ENCODE data around the gene NRF1. TPM values are rescaled to one million over a fixed set of nuclear protein-coding genes. Genes with fewer than 3 reads are reported as not detected.

Gene NRF1
- total RNA-seq, 1 donor from 2014 or later, result 18.1 TPM

DNA sequence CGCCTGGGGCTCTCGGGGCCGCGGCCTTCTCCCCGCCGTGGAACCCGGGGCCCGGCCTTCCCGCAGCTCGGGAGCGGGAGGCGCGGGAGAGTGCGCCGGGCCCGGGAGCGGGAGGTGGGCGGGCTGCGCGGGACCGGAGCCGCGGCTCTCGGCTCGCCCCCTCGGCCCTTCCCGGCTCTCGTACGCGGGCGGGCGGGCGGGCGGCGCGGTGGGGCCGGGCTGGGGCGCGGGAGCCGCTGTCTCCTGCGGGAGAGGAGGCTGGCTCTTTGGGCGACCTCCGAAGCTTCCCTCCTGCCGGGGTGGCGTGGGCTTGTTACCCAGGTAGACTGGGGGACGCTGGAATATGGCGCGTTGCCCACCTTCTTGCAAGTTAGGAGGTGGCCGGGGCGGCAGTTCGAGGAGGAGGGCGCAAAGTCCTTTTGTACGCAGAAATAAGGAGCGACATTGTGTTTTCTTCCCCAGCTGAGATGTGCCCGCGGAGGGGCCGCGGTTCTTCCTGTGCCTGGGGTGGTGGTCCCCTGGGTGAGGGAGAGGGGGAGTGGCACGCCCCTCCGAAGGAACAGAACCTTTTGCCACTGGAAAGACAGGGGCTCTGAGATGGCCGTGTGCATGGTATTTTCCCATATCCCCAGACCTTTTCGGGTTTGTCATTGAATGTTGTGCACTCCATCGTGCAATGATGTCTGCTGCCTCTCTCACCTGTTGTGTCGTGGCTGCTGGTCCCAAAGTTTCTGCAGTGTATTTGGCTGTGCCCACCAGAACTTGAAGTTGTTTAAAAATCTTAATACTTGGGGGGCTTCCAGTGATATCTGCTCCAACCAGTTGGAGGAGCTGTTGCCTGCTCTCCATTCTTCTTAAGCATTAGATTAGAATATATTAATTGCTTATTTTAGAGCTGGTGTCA lies 844 bp downstream of the NRF1 start:
- H3K27ac Mint-ChIP-seq (ENCODE audit: unreplicated experiment), result peak overlapping the region; percentile 86
- peaks cover 12% of the 10 kb centered on the region for H3K36me3 Mint-ChIP-seq (ENCODE audit: low read depth, unreplicated experiment)
- H3K27me3 Mint-ChIP-seq (ENCODE audit: unreplicated experiment), result peaks cover 7% of the 10 kb centered on the region
- peak; percentile 23 for DNase-seq (ENCODE audit: low spot score)
- TF ChIP-seq, protein P1, sequence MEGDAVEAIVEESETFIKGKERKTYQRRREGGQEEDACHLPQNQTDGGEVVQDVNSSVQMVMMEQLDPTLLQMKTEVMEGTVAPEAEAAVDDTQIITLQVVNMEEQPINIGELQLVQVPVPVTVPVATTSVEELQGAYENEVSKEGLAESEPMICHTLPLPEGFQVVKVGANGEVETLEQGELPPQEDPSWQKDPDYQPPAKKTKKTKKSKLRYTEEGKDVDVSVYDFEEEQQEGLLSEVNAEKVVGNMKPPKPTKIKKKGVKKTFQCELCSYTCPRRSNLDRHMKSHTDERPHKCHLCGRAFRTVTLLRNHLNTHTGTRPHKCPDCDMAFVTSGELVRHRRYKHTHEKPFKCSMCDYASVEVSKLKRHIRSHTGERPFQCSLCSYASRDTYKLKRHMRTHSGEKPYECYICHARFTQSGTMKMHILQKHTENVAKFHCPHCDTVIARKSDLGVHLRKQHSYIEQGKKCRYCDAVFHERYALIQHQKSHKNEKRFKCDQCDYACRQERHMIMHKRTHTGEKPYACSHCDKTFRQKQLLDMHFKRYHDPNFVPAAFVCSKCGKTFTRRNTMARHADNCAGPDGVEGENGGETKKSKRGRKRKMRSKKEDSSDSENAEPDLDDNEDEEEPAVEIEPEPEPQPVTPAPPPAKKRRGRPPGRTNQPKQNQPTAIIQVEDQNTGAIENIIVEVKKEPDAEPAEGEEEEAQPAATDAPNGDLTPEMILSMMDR (IDR thresholded peaks at IDR 0.05; ENCODE audit: unreplicated experiment), result no peak
- H3K9me3 Mint-ChIP-seq (ENCODE audit: unreplicated experiment), result no peaks in the 10 kb centered on the region
- peak overlapping the region; percentile 98 for H3K4me3 Mint-ChIP-seq (ENCODE audit: unreplicated experiment)
- peaks cover 31% of the 10 kb centered on the region for H3K4me1 Mint-ChIP-seq (ENCODE audit: unreplicated experiment)

DNA sequence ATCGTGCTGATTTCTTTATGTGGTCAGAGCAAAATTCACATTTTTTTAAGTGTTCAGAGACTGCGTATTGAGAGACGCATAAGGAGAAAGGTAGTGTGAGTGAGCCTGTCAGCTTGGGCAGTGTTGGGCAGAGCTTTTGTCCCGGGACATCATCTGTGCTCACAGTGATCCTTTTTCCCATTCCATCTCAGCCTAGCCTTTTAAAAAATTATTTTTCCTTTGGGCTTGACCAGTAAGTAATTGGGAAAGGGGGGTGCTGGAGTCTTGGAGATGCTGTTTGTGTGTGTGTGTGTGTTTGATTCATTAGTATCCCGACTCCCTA lies 1.5 kb downstream of the NRF1 start:
- peak overlapping the region; percentile 64 for H3K27ac Mint-ChIP-seq (ENCODE audit: unreplicated experiment)

DNA sequence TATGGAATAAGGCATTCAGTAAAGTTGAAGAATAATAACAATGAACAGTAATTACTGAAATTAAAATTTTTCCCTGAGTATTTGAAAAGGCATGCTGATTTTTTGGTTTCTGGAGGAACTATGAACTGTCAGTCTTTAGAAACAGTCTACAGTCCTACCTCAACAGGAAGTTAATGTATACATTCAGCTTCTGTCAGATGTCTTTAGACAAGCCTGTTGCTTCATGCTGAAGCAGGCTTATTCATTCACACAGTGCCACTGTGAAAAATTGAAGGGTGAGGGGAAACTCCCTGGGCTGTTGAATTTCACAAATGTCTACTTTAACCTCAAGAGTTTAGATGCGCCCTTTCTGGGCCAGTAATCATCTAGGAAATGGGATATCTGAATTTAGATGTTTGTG lies 3.5 kb downstream of the NRF1 start:
- no peak overlapping the region for H3K27ac Mint-ChIP-seq (ENCODE audit: unreplicated experiment)
- peaks cover 7% of the 10 kb centered on the region for H3K27me3 Mint-ChIP-seq (ENCODE audit: unreplicated experiment)
- H3K9me3 Mint-ChIP-seq (ENCODE audit: unreplicated experiment), result no peaks in the 10 kb centered on the region
- H3K4me3 Mint-ChIP-seq (ENCODE audit: unreplicated experiment), result no peak overlapping the region
- H3K36me3 Mint-ChIP-seq (ENCODE audit: low read depth, unreplicated experiment), result peaks cover 4% of the 10 kb centered on the region
- no peak for DNase-seq (ENCODE audit: low spot score)
- peaks cover 21% of the 10 kb centered on the region for H3K4me1 Mint-ChIP-seq (ENCODE audit: unreplicated experiment)
- TF ChIP-seq, protein P1 (IDR thresholded peaks at IDR 0.05; ENCODE audit: unreplicated experiment), result no peak

More for the DNA sequence above, 1.5 kb downstream of the NRF1 start:
- Mint-ChIP-seq H3K36me3 (ENCODE audit: low read depth, unreplicated experiment) (peaks cover 12% of the 10 kb centered on the region), H3K27me3 (ENCODE audit: unreplicated experiment) (peaks cover 7% of the 10 kb centered on the region), H3K9me3 (ENCODE audit: unreplicated experiment) (no peaks in the 10 kb centered on the region), H3K4me1 (ENCODE audit: unreplicated experiment) (peaks cover 28% of the 10 kb centered on the region), H3K4me3 (ENCODE audit: unreplicated experiment) (peak overlapping the region; percentile 98)
- TF ChIP-seq, protein P1 (IDR thresholded peaks at IDR 0.05; ENCODE audit: unreplicated experiment), result no peak
- DNase-seq (ENCODE audit: low spot score), result no peak

DNA sequence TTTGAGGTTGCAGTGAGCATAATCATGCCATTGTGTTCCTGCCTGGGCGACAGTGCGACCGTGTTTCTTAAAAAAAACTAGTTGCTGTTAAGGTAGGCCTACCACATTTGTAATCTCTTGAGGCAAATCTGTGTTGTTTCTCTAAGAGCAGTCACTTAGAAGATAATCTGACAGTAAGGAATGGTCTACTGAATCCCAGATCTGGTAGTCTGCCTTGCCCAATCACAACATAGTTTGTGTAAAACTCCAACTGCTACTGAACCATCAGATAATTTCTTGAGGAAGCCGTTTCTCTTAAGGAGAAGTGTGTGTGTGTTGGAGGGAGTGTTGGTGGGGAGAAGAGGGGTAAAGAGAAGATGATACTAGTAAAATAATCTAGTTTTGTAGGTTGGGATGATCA lies 5.0 kb downstream of the NRF1 start:
- TF ChIP-seq, protein P1 (IDR thresholded peaks at IDR 0.05; ENCODE audit: unreplicated experiment), result no peak
- H3K4me3 Mint-ChIP-seq (ENCODE audit: unreplicated experiment), result no peak overlapping the region
- H3K27ac Mint-ChIP-seq (ENCODE audit: unreplicated experiment), result no peak overlapping the region

DNA sequence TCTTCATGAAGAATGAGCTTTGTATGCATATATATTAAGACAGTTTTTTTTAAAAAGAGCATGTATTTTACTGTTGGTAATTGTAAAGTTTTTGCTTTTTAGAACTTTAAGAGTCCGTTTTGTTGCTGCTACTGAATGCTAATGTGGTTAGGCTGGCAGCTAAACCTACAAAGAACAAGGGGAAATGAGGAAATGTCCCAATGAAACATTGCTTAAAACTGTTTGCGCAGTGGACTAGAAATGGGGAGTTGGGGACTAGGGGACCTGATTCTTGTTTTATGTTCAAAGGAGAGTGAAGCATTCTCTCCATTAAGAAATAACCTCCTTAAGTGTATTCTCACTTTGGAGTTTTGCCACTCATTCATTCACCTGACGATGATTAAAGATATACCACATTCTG lies 5.7 kb downstream of the NRF1 start:
- H3K27me3 Mint-ChIP-seq (ENCODE audit: unreplicated experiment), result peaks cover 5% of the 10 kb centered on the region
- H3K27ac Mint-ChIP-seq (ENCODE audit: unreplicated experiment), result no peak overlapping the region
- peaks cover 16% of the 10 kb centered on the region for H3K4me1 Mint-ChIP-seq (ENCODE audit: unreplicated experiment)
- TF ChIP-seq, protein P1 (IDR thresholded peaks at IDR 0.05; ENCODE audit: unreplicated experiment), result no peak
- no peaks in the 10 kb centered on the region for H3K9me3 Mint-ChIP-seq (ENCODE audit: unreplicated experiment)
- H3K4me3 Mint-ChIP-seq (ENCODE audit: unreplicated experiment), result no peak overlapping the region
- DNase-seq (ENCODE audit: low spot score), result no peak
- no peaks in the 10 kb centered on the region for H3K36me3 Mint-ChIP-seq (ENCODE audit: low read depth, unreplicated experiment)

More for the DNA sequence above, 5.0 kb downstream of the NRF1 start:
- peaks cover 5% of the 10 kb centered on the region for H3K27me3 Mint-ChIP-seq (ENCODE audit: unreplicated experiment)
- no peak for DNase-seq (ENCODE audit: low spot score)
- H3K36me3 Mint-ChIP-seq (ENCODE audit: low read depth, unreplicated experiment), result no peaks in the 10 kb centered on the region
- H3K4me1 Mint-ChIP-seq (ENCODE audit: unreplicated experiment), result peaks cover 16% of the 10 kb centered on the region
- no peaks in the 10 kb centered on the region for H3K9me3 Mint-ChIP-seq (ENCODE audit: unreplicated experiment)
